ENCODE measurements around the gene ACACB.

Gene ACACB

GRCh38 chr12:109160873-109161272, 44.5 kb downstream of the ACACB start:
- Histone ChIP-seq H3K9me3 (ENCODE audit: low read length) (no peaks in the 10 kb centered on the region), H3K4me2 (ENCODE audit: low read length) (no peak overlapping the region), H3F3A (ENCODE audit: insufficient read depth, low read length) (no peaks in the 10 kb centered on the region), H3K27me3 (ENCODE audit: insufficient read depth, low read length) (no peaks in the 10 kb centered on the region), H3K4me3 (ENCODE audit: low read depth, low read length, poor library complexity, severe bottlenecking) (no peak overlapping the region), H3K4me1 (ENCODE audit: insufficient read depth, low read length, severe bottlenecking) (peaks cover 9% of the 10 kb centered on the region), H3K36me3 (ENCODE audit: insufficient read depth, low read length) (no peaks in the 10 kb centered on the region), H3K27ac (ENCODE audit: low read depth, low read length, poor library complexity, severe bottlenecking) (no peak overlapping the region), H2AFZ (ENCODE audit: low read length) (no peak overlapping the region), H3K9ac (ENCODE audit: low read length) (no peak overlapping the region), H3K79me2 (ENCODE audit: insufficient read depth, low read length) (no peaks in the 10 kb centered on the region), H3K9me2 (ENCODE audit: low read depth, low read length) (no peaks in the 10 kb centered on the region), H4K20me1 (ENCODE audit: insufficient read depth, low read length) (no peaks in the 10 kb centered on the region)
- TF ChIP-seq CTCF (IDR thresholded peaks at IDR 0.05; ENCODE audit: low read length) (no peak), EZH2 (IDR thresholded peaks at IDR 0.05; ENCODE audit: borderline replicate concordance, low read length) (no peak)

GRCh38 chr12:109162551-109162950, 46.2 kb downstream of the ACACB start:
- no peaks in the 10 kb centered on the region for H3K9me2 ChIP-seq (ENCODE audit: low read depth, low read length)
- peaks cover 5% of the 10 kb centered on the region for H3K4me1 ChIP-seq (ENCODE audit: insufficient read depth, low read length, severe bottlenecking)
- H3K36me3 ChIP-seq (ENCODE audit: insufficient read depth, low read length) = no peaks in the 10 kb centered on the region
- no peaks in the 10 kb centered on the region for H4K20me1 ChIP-seq (ENCODE audit: insufficient read depth, low read length)
- no peak overlapping the region for H2AFZ ChIP-seq (ENCODE audit: low read length)
- no peak overlapping the region for H3K9ac ChIP-seq (ENCODE audit: low read length)
- no peaks in the 10 kb centered on the region for H3K27me3 ChIP-seq (ENCODE audit: insufficient read depth, low read length)
- H3K4me3 ChIP-seq (ENCODE audit: low read depth, low read length, poor library complexity, severe bottlenecking) = no peak overlapping the region
- no peaks in the 10 kb centered on the region for H3F3A ChIP-seq (ENCODE audit: insufficient read depth, low read length)
- H3K27ac ChIP-seq (ENCODE audit: low read depth, low read length, poor library complexity, severe bottlenecking) = no peak overlapping the region
- no peak for TF ChIP-seq CTCF (IDR thresholded peaks at IDR 0.05; ENCODE audit: low read length)
- TF ChIP-seq EZH2 (IDR thresholded peaks at IDR 0.05; ENCODE audit: borderline replicate concordance, low read length) = no peak
- no peaks in the 10 kb centered on the region for H3K9me3 ChIP-seq (ENCODE audit: low read length)
- no peaks in the 10 kb centered on the region for H3K79me2 ChIP-seq (ENCODE audit: insufficient read depth, low read length)
- H3K4me2 ChIP-seq (ENCODE audit: low read length) = no peak overlapping the region

GRCh38 chr12:109163167-109163566, 46.8 kb downstream of the ACACB start:
- no peak for TF ChIP-seq CTCF (IDR thresholded peaks at IDR 0.05; ENCODE audit: low read length)
- no peak for TF ChIP-seq EZH2 (IDR thresholded peaks at IDR 0.05; ENCODE audit: borderline replicate concordance, low read length)

More at GRCh38 chr12:109163167-109163566, 46.8 kb downstream of the ACACB start:
- H3K27me3 ChIP-seq (ENCODE audit: insufficient read depth, low read length) = no peaks in the 10 kb centered on the region
- no peaks in the 10 kb centered on the region for H3K9me2 ChIP-seq (ENCODE audit: low read depth, low read length)
- H3K9ac ChIP-seq (ENCODE audit: low read length) = no peak overlapping the region
- no peak overlapping the region for H2AFZ ChIP-seq (ENCODE audit: low read length)
- no peaks in the 10 kb centered on the region for H3K79me2 ChIP-seq (ENCODE audit: insufficient read depth, low read length)
- no peaks in the 10 kb centered on the region for H4K20me1 ChIP-seq (ENCODE audit: insufficient read depth, low read length)
- H3K27ac ChIP-seq (ENCODE audit: low read depth, low read length, poor library complexity, severe bottlenecking) = no peak overlapping the region
- H3K4me3 ChIP-seq (ENCODE audit: low read depth, low read length, poor library complexity, severe bottlenecking) = no peak overlapping the region
- H3K9me3 ChIP-seq (ENCODE audit: low read length) = no peaks in the 10 kb centered on the region
- H3F3A ChIP-seq (ENCODE audit: insufficient read depth, low read length) = no peaks in the 10 kb centered on the region
- no peaks in the 10 kb centered on the region for H3K4me1 ChIP-seq (ENCODE audit: insufficient read depth, low read length, severe bottlenecking)
- H3K4me2 ChIP-seq (ENCODE audit: low read length) = no peak overlapping the region
- no peaks in the 10 kb centered on the region for H3K36me3 ChIP-seq (ENCODE audit: insufficient read depth, low read length)

Data from OCI-LY1 (cell line).